ENCODE data around the gene PRG2. TPM values are rescaled to one million over a fixed set of nuclear protein-coding genes. Genes with fewer than 3 reads are reported as not detected.

PRG2 gene
- total and polyA plus RNA-seq, 2 of the 13 experiments (the other 11 are each of a cell fraction or from before 2014, with no cell fraction given) = not detected

DNA sequence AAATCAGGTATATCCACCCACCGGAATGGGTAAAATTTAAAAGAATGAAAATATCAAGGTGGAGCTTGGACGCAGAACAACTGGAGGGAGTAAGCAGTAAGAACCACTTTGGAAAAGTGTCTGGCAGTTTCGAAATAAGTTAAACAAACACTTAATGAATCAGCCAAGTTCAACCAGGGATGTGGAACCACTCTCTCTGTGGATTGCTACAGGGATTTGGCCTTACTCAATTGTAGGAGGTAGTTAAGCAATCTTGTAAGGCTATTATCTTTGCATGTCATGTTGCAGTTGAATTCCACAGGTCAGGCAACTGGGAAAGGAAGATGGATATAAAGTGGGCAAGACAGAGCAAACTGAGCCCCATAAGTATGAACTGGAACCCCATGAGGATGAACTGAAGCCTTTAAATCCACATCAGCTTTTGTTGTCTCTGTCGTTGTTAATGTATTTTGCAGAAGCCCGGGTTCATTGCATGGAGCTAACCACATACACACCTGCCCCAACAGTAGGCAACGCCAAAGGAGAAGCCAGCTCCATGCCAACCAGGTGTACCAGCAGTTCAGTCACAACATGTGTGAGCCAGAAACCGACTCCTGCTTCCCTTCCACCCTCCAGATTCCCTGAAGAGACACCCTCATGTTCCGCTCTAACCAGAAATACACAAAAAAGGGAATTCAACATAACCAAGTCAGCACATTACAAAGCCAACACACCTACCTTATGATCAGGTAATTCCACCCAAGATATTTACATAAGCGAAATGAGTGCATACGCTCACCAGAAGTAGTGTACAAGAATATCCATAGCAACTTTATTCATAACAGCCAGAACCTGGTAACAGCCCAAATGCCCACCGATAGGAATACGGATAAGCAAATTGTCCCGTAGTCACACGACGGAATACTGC, 44.4 kb upstream of the PRG2 start (continued):
- TF ChIP-seq, protein P1, sequence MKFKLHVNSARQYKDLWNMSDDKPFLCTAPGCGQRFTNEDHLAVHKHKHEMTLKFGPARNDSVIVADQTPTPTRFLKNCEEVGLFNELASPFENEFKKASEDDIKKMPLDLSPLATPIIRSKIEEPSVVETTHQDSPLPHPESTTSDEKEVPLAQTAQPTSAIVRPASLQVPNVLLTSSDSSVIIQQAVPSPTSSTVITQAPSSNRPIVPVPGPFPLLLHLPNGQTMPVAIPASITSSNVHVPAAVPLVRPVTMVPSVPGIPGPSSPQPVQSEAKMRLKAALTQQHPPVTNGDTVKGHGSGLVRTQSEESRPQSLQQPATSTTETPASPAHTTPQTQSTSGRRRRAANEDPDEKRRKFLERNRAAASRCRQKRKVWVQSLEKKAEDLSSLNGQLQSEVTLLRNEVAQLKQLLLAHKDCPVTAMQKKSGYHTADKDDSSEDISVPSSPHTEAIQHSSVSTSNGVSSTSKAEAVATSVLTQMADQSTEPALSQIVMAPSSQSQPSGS (CRISPR knock-in tag; IDR thresholded peaks at IDR 0.05) = peak; percentile 63; the same call in 1 of the 2 replicates
- TF ChIP-seq, protein P2, sequence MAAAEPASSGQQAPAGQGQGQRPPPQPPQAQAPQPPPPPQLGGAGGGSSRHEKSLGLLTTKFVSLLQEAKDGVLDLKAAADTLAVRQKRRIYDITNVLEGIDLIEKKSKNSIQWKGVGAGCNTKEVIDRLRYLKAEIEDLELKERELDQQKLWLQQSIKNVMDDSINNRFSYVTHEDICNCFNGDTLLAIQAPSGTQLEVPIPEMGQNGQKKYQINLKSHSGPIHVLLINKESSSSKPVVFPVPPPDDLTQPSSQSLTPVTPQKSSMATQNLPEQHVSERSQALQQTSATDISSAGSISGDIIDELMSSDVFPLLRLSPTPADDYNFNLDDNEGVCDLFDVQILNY (CRISPR knock-in tag; conservative IDR thresholded peaks at IDR 0.05) = no peak
- no peak for TF ChIP-seq RAD51 (IDR thresholded peaks at IDR 0.05; ENCODE audit: borderline replicate concordance)
- TF ChIP-seq ZSCAN25 (CRISPR knock-in tag; IDR thresholded peaks at IDR 0.05) = no peak
- TF ChIP-seq, protein P3, sequence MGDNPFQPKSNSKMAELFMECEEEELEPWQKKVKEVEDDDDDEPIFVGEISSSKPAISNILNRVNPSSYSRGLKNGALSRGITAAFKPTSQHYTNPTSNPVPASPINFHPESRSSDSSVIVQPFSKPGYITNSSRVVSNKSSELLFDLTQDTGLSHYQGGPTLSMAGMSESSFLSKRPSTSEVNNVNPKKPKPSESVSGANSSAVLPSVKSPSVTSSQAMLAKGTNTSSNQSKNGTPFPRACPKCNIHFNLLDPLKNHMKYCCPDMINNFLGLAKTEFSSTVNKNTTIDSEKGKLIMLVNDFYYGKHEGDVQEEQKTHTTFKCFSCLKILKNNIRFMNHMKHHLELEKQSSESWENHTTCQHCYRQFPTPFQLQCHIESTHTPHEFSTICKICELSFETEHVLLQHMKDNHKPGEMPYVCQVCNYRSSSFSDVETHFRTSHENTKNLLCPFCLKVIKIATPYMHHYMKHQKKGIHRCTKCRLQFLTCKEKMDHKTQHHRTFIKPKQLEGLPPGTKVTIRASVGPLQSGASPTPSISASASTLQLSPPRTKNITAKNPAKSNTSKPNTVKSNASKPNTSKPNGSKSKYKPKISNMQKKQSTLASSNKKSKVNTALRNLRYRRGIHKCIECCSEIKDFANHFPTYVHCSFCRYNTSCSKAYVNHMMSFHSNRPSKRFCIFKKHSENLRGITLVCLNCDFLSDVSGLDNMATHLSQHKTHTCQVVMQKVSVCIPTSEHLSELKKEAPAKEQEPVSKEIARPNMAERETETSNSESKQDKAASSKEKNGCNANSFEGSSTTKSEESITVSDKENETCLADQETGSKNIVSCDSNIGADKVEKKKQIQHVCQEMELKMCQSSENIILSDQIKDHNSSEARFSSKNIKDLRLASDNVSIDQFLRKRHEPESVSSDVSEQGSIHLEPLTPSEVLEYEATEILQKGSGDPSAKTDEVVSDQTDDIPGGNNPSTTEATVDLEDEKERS (CRISPR knock-in tag; IDR thresholded peaks at IDR 0.05) = peak; percentile 84
- TF ChIP-seq SATB2 (CRISPR knock-in tag; IDR thresholded peaks at IDR 0.05) = no peak
- TF ChIP-seq, protein P4, sequence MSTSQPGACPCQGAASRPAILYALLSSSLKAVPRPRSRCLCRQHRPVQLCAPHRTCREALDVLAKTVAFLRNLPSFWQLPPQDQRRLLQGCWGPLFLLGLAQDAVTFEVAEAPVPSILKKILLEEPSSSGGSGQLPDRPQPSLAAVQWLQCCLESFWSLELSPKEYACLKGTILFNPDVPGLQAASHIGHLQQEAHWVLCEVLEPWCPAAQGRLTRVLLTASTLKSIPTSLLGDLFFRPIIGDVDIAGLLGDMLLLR (CRISPR knock-in tag; IDR thresholded peaks at IDR 0.05) = no peak
- TF ChIP-seq, protein P5, sequence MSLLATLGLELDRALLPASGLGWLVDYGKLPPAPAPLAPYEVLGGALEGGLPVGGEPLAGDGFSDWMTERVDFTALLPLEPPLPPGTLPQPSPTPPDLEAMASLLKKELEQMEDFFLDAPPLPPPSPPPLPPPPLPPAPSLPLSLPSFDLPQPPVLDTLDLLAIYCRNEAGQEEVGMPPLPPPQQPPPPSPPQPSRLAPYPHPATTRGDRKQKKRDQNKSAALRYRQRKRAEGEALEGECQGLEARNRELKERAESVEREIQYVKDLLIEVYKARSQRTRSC (CRISPR knock-in tag; IDR thresholded peaks at IDR 0.05; ENCODE audit: low read depth) = no peak
- no peak for TF ChIP-seq POLR2AphosphoS5 (IDR thresholded peaks at IDR 0.05; ENCODE audit: low read depth, low read length)
- TF ChIP-seq KDM1A (CRISPR knock-in tag; IDR thresholded peaks at IDR 0.05) = peak; percentile 69; the same call in 1 of the 2 replicates
- TF ChIP-seq ZSCAN29 (CRISPR knock-in tag; conservative IDR thresholded peaks at IDR 0.05) = 0 out of 2 replicates have a peak, but pooled peaks have one; percentile 46
- peak; percentile 91 for TF ChIP-seq HMG20A (CRISPR knock-in tag; IDR thresholded peaks at IDR 0.05; ENCODE audit: borderline replicate concordance)
- TF ChIP-seq U2AF2 (IDR thresholded peaks at IDR 0.05; ENCODE audit: low read depth, low read length) = no peak
- no peak; the same call in 1 of the 2 replicates for TF ChIP-seq ZNF878 (CRISPR knock-in tag; IDR thresholded peaks at IDR 0.05)
- TF ChIP-seq, protein P6, sequence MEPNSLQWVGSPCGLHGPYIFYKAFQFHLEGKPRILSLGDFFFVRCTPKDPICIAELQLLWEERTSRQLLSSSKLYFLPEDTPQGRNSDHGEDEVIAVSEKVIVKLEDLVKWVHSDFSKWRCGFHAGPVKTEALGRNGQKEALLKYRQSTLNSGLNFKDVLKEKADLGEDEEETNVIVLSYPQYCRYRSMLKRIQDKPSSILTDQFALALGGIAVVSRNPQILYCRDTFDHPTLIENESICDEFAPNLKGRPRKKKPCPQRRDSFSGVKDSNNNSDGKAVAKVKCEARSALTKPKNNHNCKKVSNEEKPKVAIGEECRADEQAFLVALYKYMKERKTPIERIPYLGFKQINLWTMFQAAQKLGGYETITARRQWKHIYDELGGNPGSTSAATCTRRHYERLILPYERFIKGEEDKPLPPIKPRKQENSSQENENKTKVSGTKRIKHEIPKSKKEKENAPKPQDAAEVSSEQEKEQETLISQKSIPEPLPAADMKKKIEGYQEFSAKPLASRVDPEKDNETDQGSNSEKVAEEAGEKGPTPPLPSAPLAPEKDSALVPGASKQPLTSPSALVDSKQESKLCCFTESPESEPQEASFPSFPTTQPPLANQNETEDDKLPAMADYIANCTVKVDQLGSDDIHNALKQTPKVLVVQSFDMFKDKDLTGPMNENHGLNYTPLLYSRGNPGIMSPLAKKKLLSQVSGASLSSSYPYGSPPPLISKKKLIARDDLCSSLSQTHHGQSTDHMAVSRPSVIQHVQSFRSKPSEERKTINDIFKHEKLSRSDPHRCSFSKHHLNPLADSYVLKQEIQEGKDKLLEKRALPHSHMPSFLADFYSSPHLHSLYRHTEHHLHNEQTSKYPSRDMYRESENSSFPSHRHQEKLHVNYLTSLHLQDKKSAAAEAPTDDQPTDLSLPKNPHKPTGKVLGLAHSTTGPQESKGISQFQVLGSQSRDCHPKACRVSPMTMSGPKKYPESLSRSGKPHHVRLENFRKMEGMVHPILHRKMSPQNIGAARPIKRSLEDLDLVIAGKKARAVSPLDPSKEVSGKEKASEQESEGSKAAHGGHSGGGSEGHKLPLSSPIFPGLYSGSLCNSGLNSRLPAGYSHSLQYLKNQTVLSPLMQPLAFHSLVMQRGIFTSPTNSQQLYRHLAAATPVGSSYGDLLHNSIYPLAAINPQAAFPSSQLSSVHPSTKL (CRISPR knock-in tag; IDR thresholded peaks at IDR 0.05) = peak; percentile 97
- TF ChIP-seq PHF5A (CRISPR knock-in tag; IDR thresholded peaks at IDR 0.05; ENCODE audit: low read depth, unreplicated experiment) = peak; percentile 60
